SK-N-SH (cell line): Measurements from ENCODE around the gene SLC39A9. TPM values are rescaled to one million over a fixed set of nuclear protein-coding genes. Genes with fewer than 3 reads are reported as not detected.

Source experiments
- CTCF ChIA-PET: fragments of 300-600, 350-600 bp; formaldehyde crosslinking; extraction: SDS; loops from one replicate; lab custom pipeline; 2021; lab: Yijun Ruan, JAX
- POLR2A ChIA-PET: fragments of 350-600 bp; sonication (Branson Sonifier 250); formaldehyde crosslinking; extraction: SDS; loops from one replicate; lab custom pipeline; 2020; ENCODE audit warnings: antibody characterized with exemption, inconsistent platforms; lab: Yijun Ruan, JAX
- DNase-seq: peaks from one replicate; pipeline ENCODE4 v3.0.0; 2012
- H2AFZ ChIP-seq: fragments of 200-600 bp; sonication (generic); 2 replicates; pipeline ENCODE4 v1.8.1; 2016; ENCODE audit warnings: antibody characterized with exemption, mild to moderate bottlenecking, low read depth
- H3F3A ChIP-seq: fragments of 200-600 bp; sonication (generic); replicated peaks from 2 replicates; pipeline ENCODE3; 2016; ENCODE audit warnings: antibody characterized with exemption, mild to moderate bottlenecking; ENCODE audit not compliant: insufficient read depth
- H3K27ac ChIP-seq, 2 experiments: fragments of 200-500 bp in 1 of 2; fragments of 200-600 bp in 1 of 2; sonication (Bioruptor generic) in 1 of 2; sonication (generic), shearing (Covaris generic) in 1 of 2; 2 replicates each; pipeline versions ENCODE4 v1.5.1 to v1.6.1; 2014 to 2016; ENCODE audit warnings: low read depth in 2 of 2, inconsistent platforms in 1 of 2, low read length in 1 of 2, mild to moderate bottlenecking in 1 of 2, mixed read lengths in 1 of 2
- H3K27me3 ChIP-seq: fragments of 200-600 bp; sonication (generic), shearing (Covaris generic); 2 replicates; pipeline ENCODE4 v1.6.1; 2016; ENCODE audit warnings: mixed run types; ENCODE audit not compliant: insufficient read depth
- H3K36me3 ChIP-seq, 2 experiments: fragments of 200-500 bp in 1 of 2; fragments of 200-600 bp in 1 of 2; sonication (Bioruptor generic) in 1 of 2; sonication (generic) in 1 of 2; replicated peaks in 1 of 2; 2 replicates each; pipeline versions ENCODE3 to v1.5.1; 2014 to 2016; ENCODE audit warnings: low read length in 1 of 2, mild to moderate bottlenecking in 1 of 2; ENCODE audit not compliant: insufficient read depth in 2 of 2, control insufficient read depth in 1 of 2
- H3K4me1 ChIP-seq, 2 experiments: fragments of 200-500 bp in 1 of 2; fragments of 200-600 bp in 1 of 2; sonication (Bioruptor generic) in 1 of 2; sonication (generic), shearing (Covaris generic) in 1 of 2; 2 replicates each; pipeline versions ENCODE4 v1.5.1 to v1.6.1; 2014 to 2016; ENCODE audit warnings: low read depth in 1 of 2, low read length in 1 of 2, mixed run types in 1 of 2; ENCODE audit not compliant: insufficient read depth in 2 of 2, control insufficient read depth in 1 of 2
- H3K4me2 ChIP-seq: fragments of 200-600 bp; sonication (generic), shearing (Covaris generic); 2 replicates; pipeline ENCODE4 v1.6.1; 2017; ENCODE audit warnings: mixed run types
- H3K4me3 ChIP-seq, 2 experiments: fragments of 200-500 bp in 1 of 2; fragments of 200-600 bp in 1 of 2; sonication (Bioruptor generic) in 1 of 2; sonication (generic), shearing (Covaris generic) in 1 of 2; 2 replicates each; pipeline versions ENCODE4 v1.5.1 to v1.8.1; 2014 to 2016; ENCODE audit warnings: low read depth in 2 of 2, inconsistent platforms in 1 of 2, low read length in 1 of 2, mild to moderate bottlenecking in 1 of 2, mixed read lengths in 1 of 2, moderate library complexity in 1 of 2
- H3K79me2 ChIP-seq: fragments of 200-600 bp; sonication (generic); 2 replicates; pipeline ENCODE4 v1.8.1; 2017; ENCODE audit warnings: mild to moderate bottlenecking; ENCODE audit not compliant: insufficient read depth
- H3K9ac ChIP-seq: fragments of 200-600 bp; sonication (generic); 2 replicates; pipeline ENCODE4 v1.6.1; 2017; ENCODE audit warnings: mixed run types
- H3K9me2 ChIP-seq: fragments of 200-600 bp; sonication (generic); 2 replicates; pipeline ENCODE4 v1.6.1; 2017; ENCODE audit warnings: mixed run types
- H3K9me3 ChIP-seq: fragments of 200-600 bp; sonication (generic); 2 replicates; pipeline ENCODE4 v1.6.1; 2017; ENCODE audit warnings: mixed run types, mild to moderate bottlenecking, moderate library complexity
- H4K20me1 ChIP-seq: fragments of 200-600 bp; sonication (generic); 2 replicates; pipeline ENCODE4 v1.6.1; 2017; ENCODE audit warnings: mild to moderate bottlenecking, mixed run types; ENCODE audit not compliant: insufficient read depth
- CHD2 ChIP-seq: fragments of 150-350 bp; IDR thresholded peaks from 2 replicates; pipeline ENCODE4 v1.6.1; 2018; ENCODE audit warnings: low read length; ENCODE audit not compliant: partially characterized antibody
- EP300 ChIP-seq, 2 experiments: IDR thresholded peaks; 2 replicates each; pipeline versions ENCODE4 v1.4.0 to v1.6.1; 2012; ENCODE audit warnings: borderline replicate concordance in 1 of 2, low read depth in 1 of 2, low read length in 1 of 2
- EZH2phosphoT487 ChIP-seq: fragments of 200-600 bp; sonication (generic); IDR thresholded peaks from 2 replicates; pipeline ENCODE4 v1.6.1; 2017; ENCODE audit warnings: low read depth, mixed run types, mild to moderate bottlenecking, antibody characterized with exemption, moderate library complexity, borderline replicate concordance
- FOSL2 ChIP-seq: IDR thresholded peaks from 2 replicates; pipeline ENCODE4 v1.4.0; 2012; ENCODE audit warnings: low read depth, mild to moderate bottlenecking, moderate library complexity, borderline replicate concordance
- FOXJ3 ChIP-seq: sonication (generic); formaldehyde crosslinking; IDR thresholded peaks from 2 replicates; pipeline ENCODE4 v1.5.1; 2020; ENCODE audit warnings: mild to moderate bottlenecking, missing genetic modification reagents
- FOXM1 ChIP-seq: IDR thresholded peaks from 2 replicates; pipeline ENCODE4 v1.4.0; 2012; ENCODE audit warnings: low read depth, mild to moderate bottlenecking
- GABPA ChIP-seq: IDR thresholded peaks from 2 replicates; pipeline ENCODE4 v1.4.0; 2012; ENCODE audit warnings: low read depth, mild to moderate bottlenecking
- MEF2A ChIP-seq: IDR thresholded peaks from 2 replicates; pipeline ENCODE4 v1.4.0; 2012; ENCODE audit warnings: low read depth, borderline replicate concordance
- NFIC ChIP-seq: IDR thresholded peaks from 2 replicates; pipeline ENCODE4 v1.4.0; 2012; ENCODE audit warnings: borderline replicate concordance
- POLR2AphosphoS5 ChIP-seq: IDR thresholded peaks from 2 replicates; pipeline ENCODE4 v1.6.1; 2012; ENCODE audit warnings: low read depth, low read length
- RXRA ChIP-seq: IDR thresholded peaks from 2 replicates; pipeline ENCODE4 v1.4.0; 2012; ENCODE audit warnings: low read depth, mild to moderate bottlenecking, borderline replicate concordance
- SIN3A ChIP-seq: IDR thresholded peaks from 2 replicates; pipeline ENCODE4 v1.6.1; 2012; ENCODE audit warnings: low read depth, mild to moderate bottlenecking, low read length, moderate library complexity, borderline replicate concordance
- SMC3 ChIP-seq: IDR thresholded peaks from 2 replicates; pipeline ENCODE4 v1.6.1; 2012; ENCODE audit warnings: low read depth, low read length, improper control_type of control experiment
- TAF1 ChIP-seq: IDR thresholded peaks from 2 replicates; pipeline ENCODE4 v1.6.1; 2012; ENCODE audit warnings: low read depth, mild to moderate bottlenecking, low read length, moderate library complexity, borderline replicate concordance
- TEAD4 ChIP-seq: IDR thresholded peaks from 2 replicates; pipeline ENCODE4 v1.4.0; 2012; ENCODE audit warnings: mild to moderate bottlenecking, borderline replicate concordance; ENCODE audit not compliant: insufficient read depth
- WGBS: methylation state at CpG from one replicate; pipeline ENCODE4 v1.1.6; 2017; ENCODE audit warnings: low lambda C conversion rate; 5-methylcytosine and 5-hydroxymethylcytosine counted together
- polyA plus RNA-seq, 3 experiments: library from polyadenylated mRNA; depleted of rRNA; stranded (reverse); fragments of >200 nt; gene quantifications; 2 replicates each; pipeline ENCODE4 v1.2.3, GENCODE V29; 2012
- TF ChIP-seq, protein P1 (sequence below): IDR thresholded peaks from 2 replicates; pipeline ENCODE4 v1.4.0; 2012; ENCODE audit warnings: low read depth, borderline replicate concordance
- TF ChIP-seq, protein P2 (sequence below): IDR thresholded peaks from 2 replicates; pipeline ENCODE4 v1.6.1; 2012; ENCODE audit warnings: mild to moderate bottlenecking, low read depth, low read length, moderate library complexity
- TF ChIP-seq, protein P3 (sequence below): IDR thresholded peaks from 2 replicates; pipeline ENCODE4 v1.4.0; 2012; ENCODE audit warnings: low read depth
- TF ChIP-seq, protein P4 (sequence below): IDR thresholded peaks from 2 replicates; pipeline ENCODE4; 2012
- TF ChIP-seq, protein P5 (sequence below): fragments of 200-600 bp; sonication (generic); IDR thresholded peaks from 2 replicates; pipeline ENCODE4 v1.6.1; 2017; ENCODE audit warnings: antibody characterized with exemption, mild to moderate bottlenecking, moderate library complexity

Gene SLC39A9
- polyA plus RNA-seq, 1 of the 3 experiments (the other 2 are of a cell fraction) = 39.8 TPM

DNA sequence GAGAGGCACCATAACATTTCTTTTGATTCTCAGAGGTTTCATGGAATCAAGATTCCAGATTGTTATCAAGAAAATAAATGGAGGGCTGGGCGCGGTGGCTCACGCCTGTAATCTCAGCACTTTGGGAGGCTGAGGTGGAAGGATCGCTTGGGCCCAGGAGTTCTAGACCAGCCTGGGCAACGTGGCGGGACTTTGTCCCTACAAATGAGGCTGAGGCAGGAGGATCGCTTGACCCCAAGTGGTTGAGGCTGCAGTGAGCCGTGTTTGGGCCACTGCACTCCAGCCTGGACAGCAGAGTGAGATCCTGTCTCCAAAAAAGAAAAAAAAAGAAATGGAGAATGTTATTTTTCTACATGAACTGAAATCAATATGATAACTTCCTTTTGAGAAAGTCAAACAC is 1.3 kb downstream of the SLC39A9 start:
- H3K4me1 ChIP-seq = peaks cover 13 to 25% of the 10 kb centered on the region in 2 experiments; a peak in 3 of 4 replicates
- WGBS = 19% methylated on average over 8 of the region's 8 CpGs
- POLR2A ChIA-PET = no interaction called here
- H3K27ac ChIP-seq = peak overlapping the region in 1 of 2 experiments; percentile 93; a peak in 1 of 4 replicates
- DNase-seq = no peak
- CTCF ChIA-PET = interaction anchor here (1.1 to 1.6 kb wide), 3 partner anchors 60 to 140 kb away, joined by 3 to 6 read pairs (median 4); no protein-coding TSS in a partner anchor
- peak overlapping the region; percentile 99 for H3K9ac ChIP-seq
- H3K4me3 ChIP-seq = peak overlapping the region; percentile 83 to 93
- peaks cover 14 to 24% of the 10 kb centered on the region in 2 experiments for H3K36me3 ChIP-seq
- no peaks in the 10 kb centered on the region for H3K27me3 ChIP-seq
- H3F3A ChIP-seq = peaks cover 4% of the 10 kb centered on the region
- H3K9me2 ChIP-seq = no peaks in the 10 kb centered on the region
- H3K79me2 ChIP-seq = peaks cover 93% of the 10 kb centered on the region
- no peaks in the 10 kb centered on the region for H3K9me3 ChIP-seq
- H3K4me2 ChIP-seq = peak overlapping the region; percentile 90
- TF ChIP-seq, protein P1, sequence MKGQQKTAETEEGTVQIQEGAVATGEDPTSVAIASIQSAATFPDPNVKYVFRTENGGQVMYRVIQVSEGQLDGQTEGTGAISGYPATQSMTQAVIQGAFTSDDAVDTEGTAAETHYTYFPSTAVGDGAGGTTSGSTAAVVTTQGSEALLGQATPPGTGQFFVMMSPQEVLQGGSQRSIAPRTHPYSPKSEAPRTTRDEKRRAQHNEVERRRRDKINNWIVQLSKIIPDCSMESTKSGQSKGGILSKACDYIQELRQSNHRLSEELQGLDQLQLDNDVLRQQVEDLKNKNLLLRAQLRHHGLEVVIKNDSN = no peak
- TF ChIP-seq SIN3A (no peak), TAF1 (no peak), NFIC (no peak), EZH2phosphoT487 (no peak), TEAD4 (no peak), CHD2 (no peak), RXRA (no peak), EP300 (IDR thresholded peaks at IDR 0.05; ENCODE audit: borderline replicate concordance in 1 of 2, low read depth in 1 of 2, low read length in 1 of 2) (no peak), FOSL2 (no peak), FOXJ3 (CRISPR knock-in tag) (no peak), GABPA (no peak), MEF2A (no peak), POLR2AphosphoS5 (no peak), SMC3 (no peak), FOXM1 (no peak)
- TF ChIP-seq, protein P2, sequence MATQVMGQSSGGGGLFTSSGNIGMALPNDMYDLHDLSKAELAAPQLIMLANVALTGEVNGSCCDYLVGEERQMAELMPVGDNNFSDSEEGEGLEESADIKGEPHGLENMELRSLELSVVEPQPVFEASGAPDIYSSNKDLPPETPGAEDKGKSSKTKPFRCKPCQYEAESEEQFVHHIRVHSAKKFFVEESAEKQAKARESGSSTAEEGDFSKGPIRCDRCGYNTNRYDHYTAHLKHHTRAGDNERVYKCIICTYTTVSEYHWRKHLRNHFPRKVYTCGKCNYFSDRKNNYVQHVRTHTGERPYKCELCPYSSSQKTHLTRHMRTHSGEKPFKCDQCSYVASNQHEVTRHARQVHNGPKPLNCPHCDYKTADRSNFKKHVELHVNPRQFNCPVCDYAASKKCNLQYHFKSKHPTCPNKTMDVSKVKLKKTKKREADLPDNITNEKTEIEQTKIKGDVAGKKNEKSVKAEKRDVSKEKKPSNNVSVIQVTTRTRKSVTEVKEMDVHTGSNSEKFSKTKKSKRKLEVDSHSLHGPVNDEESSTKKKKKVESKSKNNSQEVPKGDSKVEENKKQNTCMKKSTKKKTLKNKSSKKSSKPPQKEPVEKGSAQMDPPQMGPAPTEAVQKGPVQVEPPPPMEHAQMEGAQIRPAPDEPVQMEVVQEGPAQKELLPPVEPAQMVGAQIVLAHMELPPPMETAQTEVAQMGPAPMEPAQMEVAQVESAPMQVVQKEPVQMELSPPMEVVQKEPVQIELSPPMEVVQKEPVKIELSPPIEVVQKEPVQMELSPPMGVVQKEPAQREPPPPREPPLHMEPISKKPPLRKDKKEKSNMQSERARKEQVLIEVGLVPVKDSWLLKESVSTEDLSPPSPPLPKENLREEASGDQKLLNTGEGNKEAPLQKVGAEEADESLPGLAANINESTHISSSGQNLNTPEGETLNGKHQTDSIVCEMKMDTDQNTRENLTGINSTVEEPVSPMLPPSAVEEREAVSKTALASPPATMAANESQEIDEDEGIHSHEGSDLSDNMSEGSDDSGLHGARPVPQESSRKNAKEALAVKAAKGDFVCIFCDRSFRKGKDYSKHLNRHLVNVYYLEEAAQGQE = no peak
- TF ChIP-seq, protein P3, sequence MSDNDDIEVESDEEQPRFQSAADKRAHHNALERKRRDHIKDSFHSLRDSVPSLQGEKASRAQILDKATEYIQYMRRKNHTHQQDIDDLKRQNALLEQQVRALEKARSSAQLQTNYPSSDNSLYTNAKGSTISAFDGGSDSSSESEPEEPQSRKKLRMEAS = no peak
- TF ChIP-seq, protein P4, sequence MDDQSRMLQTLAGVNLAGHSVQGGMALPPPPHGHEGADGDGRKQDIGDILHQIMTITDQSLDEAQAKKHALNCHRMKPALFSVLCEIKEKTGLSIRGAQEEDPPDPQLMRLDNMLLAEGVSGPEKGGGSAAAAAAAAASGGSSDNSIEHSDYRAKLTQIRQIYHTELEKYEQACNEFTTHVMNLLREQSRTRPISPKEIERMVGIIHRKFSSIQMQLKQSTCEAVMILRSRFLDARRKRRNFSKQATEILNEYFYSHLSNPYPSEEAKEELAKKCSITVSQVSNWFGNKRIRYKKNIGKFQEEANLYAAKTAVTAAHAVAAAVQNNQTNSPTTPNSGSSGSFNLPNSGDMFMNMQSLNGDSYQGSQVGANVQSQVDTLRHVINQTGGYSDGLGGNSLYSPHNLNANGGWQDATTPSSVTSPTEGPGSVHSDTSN = no peak
- TF ChIP-seq, protein P5, sequence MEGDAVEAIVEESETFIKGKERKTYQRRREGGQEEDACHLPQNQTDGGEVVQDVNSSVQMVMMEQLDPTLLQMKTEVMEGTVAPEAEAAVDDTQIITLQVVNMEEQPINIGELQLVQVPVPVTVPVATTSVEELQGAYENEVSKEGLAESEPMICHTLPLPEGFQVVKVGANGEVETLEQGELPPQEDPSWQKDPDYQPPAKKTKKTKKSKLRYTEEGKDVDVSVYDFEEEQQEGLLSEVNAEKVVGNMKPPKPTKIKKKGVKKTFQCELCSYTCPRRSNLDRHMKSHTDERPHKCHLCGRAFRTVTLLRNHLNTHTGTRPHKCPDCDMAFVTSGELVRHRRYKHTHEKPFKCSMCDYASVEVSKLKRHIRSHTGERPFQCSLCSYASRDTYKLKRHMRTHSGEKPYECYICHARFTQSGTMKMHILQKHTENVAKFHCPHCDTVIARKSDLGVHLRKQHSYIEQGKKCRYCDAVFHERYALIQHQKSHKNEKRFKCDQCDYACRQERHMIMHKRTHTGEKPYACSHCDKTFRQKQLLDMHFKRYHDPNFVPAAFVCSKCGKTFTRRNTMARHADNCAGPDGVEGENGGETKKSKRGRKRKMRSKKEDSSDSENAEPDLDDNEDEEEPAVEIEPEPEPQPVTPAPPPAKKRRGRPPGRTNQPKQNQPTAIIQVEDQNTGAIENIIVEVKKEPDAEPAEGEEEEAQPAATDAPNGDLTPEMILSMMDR = no peak
- peaks cover 69% of the 10 kb centered on the region for H4K20me1 ChIP-seq
- no peak overlapping the region for H2AFZ ChIP-seq
